CD14-positive monocyte (primary cell): ENCODE data around the gene CES4A. TPM values are rescaled to one million over a fixed set of nuclear protein-coding genes. Genes with fewer than 3 reads are reported as not detected.
A peak's percentile ranks its signal among the peaks of the same experiment; 100 is the strongest.

Experiments
- DNase-seq, 3 donors: peaks; one replicate each; pipeline ENCODE4 v3.0.0-alpha.2; 2011 to 2022
- H2AFZ ChIP-seq: 2 replicates; pipeline ENCODE4 v1.6.0; 2012; ENCODE audit warnings: mild to moderate bottlenecking, low read depth, low read length, inconsistent platforms; ENCODE audit not compliant: insufficient read depth, poor library complexity, severe bottlenecking
- H3K27ac ChIP-seq, 2 donors: 1 replicate in 1 of 2; 2 replicates in 1 of 2; pipeline ENCODE4 v1.5.1; 2012 to 2013; ENCODE audit warnings: low read length in 2 of 2, control low read depth in 1 of 2, inconsistent platforms in 1 of 2, low read depth in 1 of 2, mild to moderate bottlenecking in 1 of 2
- H3K27me3 ChIP-seq, 2 donors: one replicate each; pipeline versions ENCODE4 v1.6.0 to v1.6.1; 2011 to 2013; ENCODE audit warnings: low read length in 2 of 2; ENCODE audit not compliant: control insufficient read depth in 2 of 2, insufficient read depth in 2 of 2
- H3K36me3 ChIP-seq, 2 donors: replicated peaks in 1 of 2; 1 replicate in 1 of 2; 2 replicates in 1 of 2; pipeline versions ENCODE4 v1.5.1 to v1.6.1; 2012 to 2013; ENCODE audit warnings: low read length in 2 of 2, control low read depth in 1 of 2, inconsistent platforms in 1 of 2, mild to moderate bottlenecking in 1 of 2; ENCODE audit not compliant: insufficient read depth in 2 of 2, control insufficient read depth in 1 of 2
- H3K4me1 ChIP-seq, 2 donors: 1 replicate in 1 of 2; 2 replicates in 1 of 2; pipeline versions ENCODE4 v1.5.1 to v1.6.1; 2012 to 2013; ENCODE audit warnings: low read length in 2 of 2, control low read depth in 1 of 2, inconsistent platforms in 1 of 2, mild to moderate bottlenecking in 1 of 2, moderate library complexity in 1 of 2; ENCODE audit not compliant: insufficient read depth in 2 of 2, control insufficient read depth in 1 of 2
- H3K4me2 ChIP-seq: replicated peaks from 2 replicates; pipeline ENCODE3; 2012; ENCODE audit warnings: low read length, moderate library complexity, mild to moderate bottlenecking; ENCODE audit not compliant: poor library complexity, severe bottlenecking; ENCODE audit errors: extremely low read depth
- H3K4me3 ChIP-seq, 3 experiments: fragments of 200-600 bp in 1 of 3; sonication (generic) in 1 of 3; replicated peaks in 1 of 3; 1 replicate in 2 of 3; 2 replicates in 1 of 3; pipeline ENCODE4 v1.5.1; 2011 to 2013; ENCODE audit warnings: low read length in 3 of 3, mild to moderate bottlenecking in 3 of 3, control low read depth in 2 of 3, low read depth in 2 of 3, inconsistent platforms in 1 of 3, moderate library complexity in 1 of 3
- H3K79me2 ChIP-seq: 2 replicates; pipeline ENCODE4 v1.6.0; 2012; ENCODE audit warnings: mild to moderate bottlenecking, control low read depth, inconsistent platforms, low read length, moderate library complexity; ENCODE audit not compliant: insufficient read depth
- H3K9ac ChIP-seq: 2 replicates; pipeline ENCODE4 v1.6.0; 2017; ENCODE audit warnings: low read length, mild to moderate bottlenecking; ENCODE audit not compliant: insufficient read depth, poor library complexity, severe bottlenecking
- H3K9me3 ChIP-seq, 2 donors: replicated peaks in 1 of 2; 1 replicate in 1 of 2; 2 replicates in 1 of 2; pipeline versions ENCODE4 v1.5.1 to v1.6.1; 2012 to 2013; ENCODE audit warnings: low read length in 2 of 2, control low read depth in 1 of 2; ENCODE audit not compliant: control insufficient read depth in 1 of 2, insufficient read depth in 1 of 2
- H4K20me1 ChIP-seq: 2 replicates; pipeline ENCODE4 v1.6.0; 2012; ENCODE audit warnings: mild to moderate bottlenecking, low read length, control low read depth, moderate library complexity; ENCODE audit not compliant: insufficient read depth
- H3K27ac Mint-ChIP-seq, 7 donors: one replicate each; pipeline ENCODE4 v1.8.0; 2020; ENCODE audit warnings: mild to moderate bottlenecking in 7 of 7, mixed read lengths in 7 of 7, moderate library complexity in 6 of 7, inconsistent platforms in 2 of 7
- H3K27me3 Mint-ChIP-seq, 3 donors: one replicate each; pipeline ENCODE4 v1.8.0; 2021 to 2022; ENCODE audit warnings: low read depth in 3 of 3, mild to moderate bottlenecking in 3 of 3, mixed read lengths in 3 of 3, moderate library complexity in 3 of 3, inconsistent platforms in 1 of 3
- H3K36me3 Mint-ChIP-seq, 2 donors: one replicate each; pipeline ENCODE4 v1.8.0; 2020; ENCODE audit warnings: mixed read lengths in 2 of 2, inconsistent platforms in 1 of 2, mild to moderate bottlenecking in 1 of 2
- H3K4me1 Mint-ChIP-seq: one replicate; pipeline ENCODE4 v1.8.0; 2020; ENCODE audit warnings: mild to moderate bottlenecking, mixed read lengths
- H3K4me3 Mint-ChIP-seq, 2 donors: one replicate each; pipeline ENCODE4 v1.8.0; 2020; ENCODE audit warnings: mild to moderate bottlenecking in 2 of 2, mixed read lengths in 2 of 2, moderate library complexity in 1 of 2
- H3K9me3 Mint-ChIP-seq, 7 donors: one replicate each; pipeline ENCODE4 v1.8.0; 2020 to 2022; ENCODE audit warnings: mixed read lengths in 7 of 7, mild to moderate bottlenecking in 6 of 7, moderate library complexity in 6 of 7, inconsistent platforms in 2 of 7
- CTCF ChIP-seq: fragments of 200-600 bp; IDR thresholded peaks from one replicate; pipeline ENCODE4 v1.8.0; 2022; ENCODE audit warnings: antibody characterized with exemption, mild to moderate bottlenecking
- WGBS: methylation state at CpG from one replicate; pipeline ENCODE4 v1.1.5; 2013; ENCODE audit warnings: missing lambda C conversion rate; ENCODE audit not compliant: insufficient coverage; 5-methylcytosine and 5-hydroxymethylcytosine counted together
- intact Hi-C, 2 donors: fragments of 100-400 bp; cut with micrococcal nuclease; formaldehyde crosslinking; loops; one replicate each; pipeline versions ENCODE4 v1.15.0 to v1.15.1; 2023
- polyA plus RNA-seq, 3 donors: library from polyadenylated mRNA; depleted of rRNA in 1 of 3; unstranded in 2 of 3; stranded (reverse) in 1 of 3; fragments of 300-500 nt in 2 of 3; fragments of >200 nt in 1 of 3; fragmentation: Illumina TruSeq in 2 of 3; gene quantifications; 1 replicate in 2 of 3; 2 replicates in 1 of 3; pipeline ENCODE4 v1.2.3, GENCODE V29; 2012 to 2021

The CES4A gene
- polyA plus RNA-seq, 3 donors: 3.3 to 47.6 (median 4.1) TPM

- DNase-seq: no peak
- peaks cover 27 to 50% of the 10 kb centered on the region in 2 donors for H3K27me3 ChIP-seq
- peaks cover 0 to 16% (median 9%) of the 10 kb centered on the region in 7 donors for H3K9me3 Mint-ChIP-seq
- peak overlapping the region in 1 of 2 donors; percentile 56 for H3K4me3 Mint-ChIP-seq
- H3K4me1 Mint-ChIP-seq: peaks cover 23% of the 10 kb centered on the region
- H3K79me2 ChIP-seq: no peaks in the 10 kb centered on the region
- no peak overlapping the region for H3K27ac Mint-ChIP-seq
- H3K27me3 Mint-ChIP-seq: peaks cover 52 to 56% (median 55%) of the 10 kb centered on the region in 3 donors
- no peak overlapping the region for H2AFZ ChIP-seq
- H3K4me1 ChIP-seq: peaks cover 17 to 18% of the 10 kb centered on the region in 2 donors
- H3K36me3 Mint-ChIP-seq: peaks cover 2 to 3% of the 10 kb centered on the region in 2 donors
- no peak for TF ChIP-seq CTCF
- H3K36me3 ChIP-seq: no peaks in the 10 kb centered on the region
- 100% methylated on average over 2 of the region's 4 CpGs for WGBS
- H4K20me1 ChIP-seq: no peaks in the 10 kb centered on the region
- no peak overlapping the region for H3K4me2 ChIP-seq
- H3K9me3 ChIP-seq: peaks cover 0 to 10% of the 10 kb centered on the region in 2 donors
- H3K27ac ChIP-seq: no peak overlapping the region
- H3K4me3 ChIP-seq: no peak overlapping the region
- intact Hi-C loops: no loop called here
- no peak overlapping the region for H3K9ac ChIP-seq
Measured at GRCh38 chr16:66950971-66951790, 37.2 kb upstream of the CES4A start.

- H2AFZ ChIP-seq: no peak overlapping the region
- Mint-ChIP-seq H3K27me3 (peaks cover 47 to 50% (median 49%) of the 10 kb centered on the region in 3 donors), H3K27ac (no peak overlapping the region), H3K9me3 (peaks cover 0 to 16% (median 9%) of the 10 kb centered on the region in 7 donors), H3K36me3 (peaks cover 2 to 3% of the 10 kb centered on the region in 2 donors), H3K4me1 (peaks cover 16% of the 10 kb centered on the region), H3K4me3 (peak overlapping the region in 1 of 2 donors; percentile 22)
- DNase-seq: no peak
- peaks cover 27 to 48% of the 10 kb centered on the region in 2 donors for H3K27me3 ChIP-seq
- peaks cover 16 to 19% of the 10 kb centered on the region in 2 donors for H3K4me1 ChIP-seq
- 96% methylated on average over 3 of the region's 7 CpGs for WGBS
- H3K36me3 ChIP-seq: no peaks in the 10 kb centered on the region
- H3K4me3 ChIP-seq: no peak overlapping the region
- no peak overlapping the region for H3K9ac ChIP-seq
- H4K20me1 ChIP-seq: no peaks in the 10 kb centered on the region
- H3K27ac ChIP-seq: no peak overlapping the region
- intact Hi-C loops: no loop called here
- H3K79me2 ChIP-seq: no peaks in the 10 kb centered on the region
- no peak overlapping the region for H3K4me2 ChIP-seq
- H3K9me3 ChIP-seq: peaks cover 0 to 10% of the 10 kb centered on the region in 2 donors
- TF ChIP-seq CTCF: no peak
Measured at GRCh38 chr16:66952430-66953110, 35.8 kb upstream of the CES4A start.
